ENCODE data around the gene CRAMP1. TPM values are rescaled to one million over a fixed set of nuclear protein-coding genes. Genes with fewer than 3 reads are reported as not detected.

Gene CRAMP1
- total and polyA plus RNA-seq, 11 donors: 6.2 to 16.9 (median 10.6) TPM

DNA sequence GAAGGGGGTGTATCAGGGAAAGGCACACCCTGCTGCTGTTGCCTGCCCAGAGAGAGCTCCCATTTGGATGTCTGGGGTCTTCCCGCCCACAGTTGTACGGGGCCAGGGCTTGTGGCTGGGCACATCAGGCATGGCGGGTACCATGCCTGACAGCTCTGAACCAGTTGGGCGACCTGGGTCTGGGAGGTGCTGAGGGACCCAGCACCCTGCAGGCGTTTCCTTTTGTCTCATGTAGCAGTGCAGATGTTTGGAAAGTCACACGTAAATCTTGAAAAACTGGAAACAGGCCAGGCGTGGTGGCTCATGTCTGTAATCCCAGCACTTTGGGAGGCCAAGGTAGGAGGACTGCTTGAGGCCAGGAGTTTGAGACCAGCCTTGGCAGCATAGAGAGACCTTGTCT is 57.5 kb downstream of the CRAMP1 start:
- H3K27ac ChIP-seq: no peak overlapping the region
- H3K27me3 ChIP-seq: no peaks in the 10 kb centered on the region
- intact Hi-C loops (cut with DNase I): loop anchor here in 1 of 10 donors (10.0 kb wide), 1 partner anchor 175 kb away; the partner anchor contains the start of gene TELO2
- TF ChIP-seq, protein P1, sequence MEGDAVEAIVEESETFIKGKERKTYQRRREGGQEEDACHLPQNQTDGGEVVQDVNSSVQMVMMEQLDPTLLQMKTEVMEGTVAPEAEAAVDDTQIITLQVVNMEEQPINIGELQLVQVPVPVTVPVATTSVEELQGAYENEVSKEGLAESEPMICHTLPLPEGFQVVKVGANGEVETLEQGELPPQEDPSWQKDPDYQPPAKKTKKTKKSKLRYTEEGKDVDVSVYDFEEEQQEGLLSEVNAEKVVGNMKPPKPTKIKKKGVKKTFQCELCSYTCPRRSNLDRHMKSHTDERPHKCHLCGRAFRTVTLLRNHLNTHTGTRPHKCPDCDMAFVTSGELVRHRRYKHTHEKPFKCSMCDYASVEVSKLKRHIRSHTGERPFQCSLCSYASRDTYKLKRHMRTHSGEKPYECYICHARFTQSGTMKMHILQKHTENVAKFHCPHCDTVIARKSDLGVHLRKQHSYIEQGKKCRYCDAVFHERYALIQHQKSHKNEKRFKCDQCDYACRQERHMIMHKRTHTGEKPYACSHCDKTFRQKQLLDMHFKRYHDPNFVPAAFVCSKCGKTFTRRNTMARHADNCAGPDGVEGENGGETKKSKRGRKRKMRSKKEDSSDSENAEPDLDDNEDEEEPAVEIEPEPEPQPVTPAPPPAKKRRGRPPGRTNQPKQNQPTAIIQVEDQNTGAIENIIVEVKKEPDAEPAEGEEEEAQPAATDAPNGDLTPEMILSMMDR (IDR thresholded peaks at IDR 0.05): no peak
- no peak for TF ChIP-seq POLR2A (IDR thresholded peaks at IDR 0.05)
- DNase-seq (peak in 1 of 5 donors; percentile 31), ATAC-seq (no peak)
- no peak overlapping the region for H3K4me3 ChIP-seq
- 92 to 98% (median 93%) methylated on average over 6 to 7 of the region's 7 CpGs for WGBS, 4 donors
- H3K4me1 ChIP-seq: no peaks in the 10 kb centered on the region
- H3K36me3 ChIP-seq: peaks cover 4 to 97% (median 95%) of the 10 kb centered on the region in 9 donors
- H3K9me3 ChIP-seq: no peaks in the 10 kb centered on the region

DNA sequence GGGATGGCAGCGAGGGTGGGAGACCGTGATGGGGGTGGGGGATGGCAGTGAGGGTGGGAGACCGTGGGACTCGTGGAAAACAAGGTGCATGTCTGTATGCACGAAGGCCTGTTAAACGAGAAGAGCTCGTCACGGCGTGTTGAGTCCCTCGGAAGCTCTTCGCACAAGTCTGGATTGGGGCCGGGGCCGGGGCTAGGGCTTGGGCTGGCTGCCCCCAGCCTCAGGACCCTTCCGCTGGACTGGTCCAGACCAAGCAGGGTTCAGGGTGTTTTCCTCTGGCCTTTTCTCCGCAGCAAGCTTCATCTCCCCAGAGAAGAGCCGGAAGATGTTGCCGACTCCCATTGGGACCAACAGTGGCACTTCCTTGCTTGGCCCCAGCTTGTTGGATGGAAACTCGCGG is 58.2 kb downstream of the CRAMP1 start:
- no peaks in the 10 kb centered on the region for H3K27me3 ChIP-seq
- no peak overlapping the region for H3K27ac ChIP-seq
- intact Hi-C loops (cut with DNase I): loop anchor here in 1 of 10 donors (10.0 kb wide), 1 partner anchor 176 kb away; the partner anchor contains the start of gene TELO2
- WGBS, 4 donors: 93 to 95% (median 94%) methylated on average over 17 to 19 of the region's 19 CpGs
- DNase-seq: peak in 1 of 5 donors; percentile 37
- no peak overlapping the region for H3K4me3 ChIP-seq
- H3K9me3 ChIP-seq: no peaks in the 10 kb centered on the region
- TF ChIP-seq POLR2A (IDR thresholded peaks at IDR 0.05): no peak
- TF ChIP-seq, protein P1 (IDR thresholded peaks at IDR 0.05): no peak
- H3K4me1 ChIP-seq: no peaks in the 10 kb centered on the region
- no peak for ATAC-seq
- peaks cover 4 to 97% (median 95%) of the 10 kb centered on the region in 9 donors for H3K36me3 ChIP-seq

DNA sequence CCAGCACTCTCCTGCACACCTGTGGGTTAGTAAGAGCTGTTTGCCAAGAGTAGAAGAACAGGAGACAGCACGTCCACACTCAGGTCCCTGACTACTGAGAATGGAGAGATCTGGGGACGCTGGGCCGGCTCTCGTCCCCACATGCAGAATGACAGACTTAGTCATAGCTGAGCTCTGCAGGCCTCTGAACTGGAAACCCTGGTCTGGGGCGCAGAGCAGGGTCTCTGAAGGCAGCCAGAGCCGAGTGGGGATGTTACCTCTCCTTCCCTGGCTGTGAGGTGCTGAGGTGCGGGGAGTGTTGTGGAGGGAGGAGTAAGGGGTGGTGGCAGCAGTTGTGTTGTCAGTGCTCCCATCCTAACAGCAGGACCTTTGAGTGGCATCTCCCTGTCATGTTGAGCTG is 58.7 kb downstream of the CRAMP1 start:
- no peak overlapping the region for H3K27ac ChIP-seq
- TF ChIP-seq, protein P1 (IDR thresholded peaks at IDR 0.05): no peak
- TF ChIP-seq POLR2A (IDR thresholded peaks at IDR 0.05): no peak
- H3K27me3 ChIP-seq: no peaks in the 10 kb centered on the region
- peaks cover 4 to 97% (median 95%) of the 10 kb centered on the region in 9 donors for H3K36me3 ChIP-seq
- WGBS, 4 donors: 92 to 96% (median 95%) methylated on average over 7 of the region's 7 CpGs
- H3K4me3 ChIP-seq: no peak overlapping the region
- no peak for ATAC-seq
- intact Hi-C loops (cut with DNase I): loop anchor here in 1 of 10 donors (10.0 kb wide), 1 partner anchor 176 kb away; the partner anchor contains the start of gene TELO2
- no peak for DNase-seq
- H3K4me1 ChIP-seq: no peaks in the 10 kb centered on the region
- H3K9me3 ChIP-seq: no peaks in the 10 kb centered on the region

DNA sequence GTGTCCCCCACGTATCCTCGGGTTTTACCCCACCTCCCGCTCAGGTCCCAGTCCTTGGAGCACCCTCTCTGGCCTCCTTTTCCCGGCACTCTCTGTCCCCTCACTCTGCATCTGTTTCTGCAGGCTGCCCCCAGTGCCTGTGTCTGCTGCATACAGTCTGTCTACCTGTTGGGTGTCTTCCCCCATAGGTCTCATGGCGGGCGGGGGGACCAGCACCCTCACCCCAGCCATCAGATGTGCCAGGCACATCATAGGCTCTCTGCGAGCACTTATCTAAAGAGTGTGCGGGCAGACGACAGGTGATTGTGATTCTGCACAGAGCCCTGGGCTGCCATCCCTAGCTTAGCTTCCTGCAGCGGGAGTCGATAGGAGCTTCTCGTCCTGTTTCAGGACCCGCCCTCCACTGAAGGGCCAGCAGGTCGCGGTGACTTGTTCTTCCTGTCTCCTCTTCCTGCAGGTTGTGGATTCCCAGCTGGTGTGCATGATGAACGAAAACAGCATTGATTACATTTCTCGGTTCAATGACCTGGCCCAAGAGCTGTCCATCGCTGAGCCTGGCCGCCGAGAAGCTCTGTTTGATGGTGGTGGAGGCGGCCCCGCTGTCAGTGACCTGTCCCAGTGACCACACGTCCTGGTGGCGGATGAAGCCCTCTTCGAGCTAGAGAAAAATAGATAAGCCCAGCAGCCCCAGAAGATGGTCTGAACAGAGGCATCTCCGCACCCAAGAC is 61.4 kb downstream of the CRAMP1 start:
- intact Hi-C loops (cut with DNase I): loop anchor here in 1 of 10 donors (10.0 kb wide), 1 partner anchor 179 kb away; the partner anchor contains the start of gene TELO2

More for the DNA sequence above, 61.4 kb downstream of the CRAMP1 start:
- 69 to 81% (median 78%) methylated on average over 21 to 26 of the region's 26 CpGs for WGBS, 4 donors
- ATAC-seq (no peak), DNase-seq (peak in 1 of 5 donors; percentile 42)
- no peaks in the 10 kb centered on the region for H3K9me3 ChIP-seq
- H3K4me1 ChIP-seq: peaks cover 0 to 10% (median 4%) of the 10 kb centered on the region in 12 donors
- H3K4me3 ChIP-seq: no peak overlapping the region
- H3K27me3 ChIP-seq: no peaks in the 10 kb centered on the region
- H3K36me3 ChIP-seq: peaks cover 0 to 76% (median 71%) of the 10 kb centered on the region in 9 donors
- TF ChIP-seq, protein P1 (IDR thresholded peaks at IDR 0.05): no peak
- TF ChIP-seq POLR2A (IDR thresholded peaks at IDR 0.05): no peak
- H3K27ac ChIP-seq: no peak overlapping the region
